GM12878 (cell line): ENCODE data around the gene CARD19. TPM values are rescaled to one million over a fixed set of nuclear protein-coding genes. Genes with fewer than 3 reads are reported as not detected.

Experiments
- ATF3 ChIP-seq: IDR thresholded peaks from 2 replicates; pipeline ENCODE4 v1.6.1; 2011; ENCODE audit warnings: low read depth, mild to moderate bottlenecking, low read length, moderate library complexity, borderline replicate concordance; ENCODE audit errors: extremely low read depth
- E2F4 ChIP-seq: IDR thresholded peaks from 2 replicates; pipeline ENCODE4 v1.6.1; 2012; ENCODE audit warnings: low read depth, low read length, improper control_type of control experiment
- E4F1 ChIP-seq: fragments of 450-650 bp; IDR thresholded peaks from 2 replicates; pipeline ENCODE4 v1.6.1; 2018; ENCODE audit warnings: borderline replicate concordance, mild to moderate bottlenecking; ENCODE audit not compliant: partially characterized antibody
- EGR1 ChIP-seq, 2 experiments: IDR thresholded peaks; 1 replicate in 1 of 2; 2 replicates in 1 of 2; pipeline ENCODE4 v1.6.1; 2011 to 2012; ENCODE audit warnings: low read depth in 2 of 2, low read length in 2 of 2, borderline replicate concordance in 1 of 2, mild to moderate bottlenecking in 1 of 2, moderate library complexity in 1 of 2
- NKRF ChIP-seq: fragments of 450-650 bp; conservative IDR thresholded peaks from 2 replicates; pipeline ENCODE4 v1.6.1; 2017; ENCODE audit warnings: mild to moderate bottlenecking, moderate library complexity
- PRDM15 ChIP-seq: fragments of 450-650 bp; formaldehyde crosslinking; IDR thresholded peaks from 2 replicates; pipeline ENCODE4 v1.4.0; 2020; ENCODE audit warnings: mild to moderate bottlenecking, moderate library complexity
- YBX1 ChIP-seq: fragments of 450-650 bp; IDR thresholded peaks from 2 replicates; pipeline ENCODE4 v1.6.1; 2016; ENCODE audit warnings: antibody characterized with exemption
- ZBTB33 ChIP-seq: fragments of 450-650 bp; IDR thresholded peaks from 2 replicates; pipeline ENCODE4 v1.6.1; 2017; ENCODE audit warnings: mild to moderate bottlenecking
- ZBTB40 ChIP-seq: fragments of 450-650 bp; IDR thresholded peaks from 2 replicates; pipeline ENCODE4 v1.6.1; 2016; ENCODE audit warnings: mild to moderate bottlenecking, moderate library complexity, borderline replicate concordance
- polyA plus RNA-seq, 11 experiments: library from polyadenylated mRNA; depleted of rRNA in 4 of 11; unstranded in 6 of 11; stranded (reverse) in 5 of 11; fragments of >200 nt; fragmentation: Nextera tagmentation in 4 of 11; fragmentation: Illumina TruSeq in 1 of 11; extraction: Ambion mirVana in 4 of 11; extraction: Trizol in 1 of 11; gene quantifications; 1 replicate in 1 of 11; 2 replicates in 10 of 11; pipeline versions ENCODE4 v1.2.1 to v1.2.3, GENCODE V29; 2011 to 2016; ENCODE audit warnings: inconsistent platforms in 2 of 11, missing spikeins in 2 of 11, low read depth in 1 of 11
- total RNA-seq, 4 experiments: library from RNA; depleted of rRNA in 3 of 4; stranded (reverse); fragments of >200 nt in 3 of 4; fragmentation: Illumina TruSeq in 1 of 4; extraction: Trizol in 1 of 4; gene quantifications; 2 replicates each; pipeline versions ENCODE4 v1.2.1 to v1.2.3, GENCODE V29; 2013 to 2021

Gene CARD19
- total and polyA plus RNA-seq, 10 of the 15 experiments (the other 5 are each of a cell fraction or from before 2014, with no cell fraction given), result 0.61 to 41.6 (median 19.9) TPM

- TF ChIP-seq PRDM15 (no peak), EGR1 (IDR thresholded peaks at IDR 0.05; ENCODE audit: borderline replicate concordance in 1 of 2, low read depth in 2 of 2, low read length in 2 of 2) (peak in 1 of 2 experiments; percentile 92; a peak in 2 of 3 replicates), ZBTB33 (no peak), NKRF (peak; percentile 44), ZBTB40 (no peak), E2F4 (no peak), YBX1 (no peak), ATF3 (no peak), E4F1 (no peak)
Measured at GRCh38 chr9:93095205-93096130, 549 bp upstream of the CARD19 start (continued).
